ENCODE data around the gene GAST.

- TF ChIP-seq, protein P1, sequence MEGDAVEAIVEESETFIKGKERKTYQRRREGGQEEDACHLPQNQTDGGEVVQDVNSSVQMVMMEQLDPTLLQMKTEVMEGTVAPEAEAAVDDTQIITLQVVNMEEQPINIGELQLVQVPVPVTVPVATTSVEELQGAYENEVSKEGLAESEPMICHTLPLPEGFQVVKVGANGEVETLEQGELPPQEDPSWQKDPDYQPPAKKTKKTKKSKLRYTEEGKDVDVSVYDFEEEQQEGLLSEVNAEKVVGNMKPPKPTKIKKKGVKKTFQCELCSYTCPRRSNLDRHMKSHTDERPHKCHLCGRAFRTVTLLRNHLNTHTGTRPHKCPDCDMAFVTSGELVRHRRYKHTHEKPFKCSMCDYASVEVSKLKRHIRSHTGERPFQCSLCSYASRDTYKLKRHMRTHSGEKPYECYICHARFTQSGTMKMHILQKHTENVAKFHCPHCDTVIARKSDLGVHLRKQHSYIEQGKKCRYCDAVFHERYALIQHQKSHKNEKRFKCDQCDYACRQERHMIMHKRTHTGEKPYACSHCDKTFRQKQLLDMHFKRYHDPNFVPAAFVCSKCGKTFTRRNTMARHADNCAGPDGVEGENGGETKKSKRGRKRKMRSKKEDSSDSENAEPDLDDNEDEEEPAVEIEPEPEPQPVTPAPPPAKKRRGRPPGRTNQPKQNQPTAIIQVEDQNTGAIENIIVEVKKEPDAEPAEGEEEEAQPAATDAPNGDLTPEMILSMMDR (conservative IDR thresholded peaks at IDR 0.05; ENCODE audit: low read depth in 2 of 2), result no peak
- TF ChIP-seq EZH2 (IDR thresholded peaks at IDR 0.05; ENCODE audit: low read depth, unreplicated experiment) (no peak), POLR2AphosphoS5 (IDR thresholded peaks at IDR 0.05; ENCODE audit: low read depth) (no peak), CREB1 (CRISPR knock-in tag; IDR thresholded peaks at IDR 0.05; ENCODE audit: low read depth) (no peak), STAT1 (IDR thresholded peaks at IDR 0.05; ENCODE audit: unreplicated experiment) (no peak), EZH2phosphoT487 (IDR thresholded peaks at IDR 0.05; ENCODE audit: unreplicated experiment) (no peak), JUNB (IDR thresholded peaks at IDR 0.05; ENCODE audit: unreplicated experiment) (no peak)
- TF ChIP-seq, protein P2, sequence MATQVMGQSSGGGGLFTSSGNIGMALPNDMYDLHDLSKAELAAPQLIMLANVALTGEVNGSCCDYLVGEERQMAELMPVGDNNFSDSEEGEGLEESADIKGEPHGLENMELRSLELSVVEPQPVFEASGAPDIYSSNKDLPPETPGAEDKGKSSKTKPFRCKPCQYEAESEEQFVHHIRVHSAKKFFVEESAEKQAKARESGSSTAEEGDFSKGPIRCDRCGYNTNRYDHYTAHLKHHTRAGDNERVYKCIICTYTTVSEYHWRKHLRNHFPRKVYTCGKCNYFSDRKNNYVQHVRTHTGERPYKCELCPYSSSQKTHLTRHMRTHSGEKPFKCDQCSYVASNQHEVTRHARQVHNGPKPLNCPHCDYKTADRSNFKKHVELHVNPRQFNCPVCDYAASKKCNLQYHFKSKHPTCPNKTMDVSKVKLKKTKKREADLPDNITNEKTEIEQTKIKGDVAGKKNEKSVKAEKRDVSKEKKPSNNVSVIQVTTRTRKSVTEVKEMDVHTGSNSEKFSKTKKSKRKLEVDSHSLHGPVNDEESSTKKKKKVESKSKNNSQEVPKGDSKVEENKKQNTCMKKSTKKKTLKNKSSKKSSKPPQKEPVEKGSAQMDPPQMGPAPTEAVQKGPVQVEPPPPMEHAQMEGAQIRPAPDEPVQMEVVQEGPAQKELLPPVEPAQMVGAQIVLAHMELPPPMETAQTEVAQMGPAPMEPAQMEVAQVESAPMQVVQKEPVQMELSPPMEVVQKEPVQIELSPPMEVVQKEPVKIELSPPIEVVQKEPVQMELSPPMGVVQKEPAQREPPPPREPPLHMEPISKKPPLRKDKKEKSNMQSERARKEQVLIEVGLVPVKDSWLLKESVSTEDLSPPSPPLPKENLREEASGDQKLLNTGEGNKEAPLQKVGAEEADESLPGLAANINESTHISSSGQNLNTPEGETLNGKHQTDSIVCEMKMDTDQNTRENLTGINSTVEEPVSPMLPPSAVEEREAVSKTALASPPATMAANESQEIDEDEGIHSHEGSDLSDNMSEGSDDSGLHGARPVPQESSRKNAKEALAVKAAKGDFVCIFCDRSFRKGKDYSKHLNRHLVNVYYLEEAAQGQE (IDR thresholded peaks at IDR 0.05; ENCODE audit: unreplicated experiment), result no peak
- TF ChIP-seq, protein P3, sequence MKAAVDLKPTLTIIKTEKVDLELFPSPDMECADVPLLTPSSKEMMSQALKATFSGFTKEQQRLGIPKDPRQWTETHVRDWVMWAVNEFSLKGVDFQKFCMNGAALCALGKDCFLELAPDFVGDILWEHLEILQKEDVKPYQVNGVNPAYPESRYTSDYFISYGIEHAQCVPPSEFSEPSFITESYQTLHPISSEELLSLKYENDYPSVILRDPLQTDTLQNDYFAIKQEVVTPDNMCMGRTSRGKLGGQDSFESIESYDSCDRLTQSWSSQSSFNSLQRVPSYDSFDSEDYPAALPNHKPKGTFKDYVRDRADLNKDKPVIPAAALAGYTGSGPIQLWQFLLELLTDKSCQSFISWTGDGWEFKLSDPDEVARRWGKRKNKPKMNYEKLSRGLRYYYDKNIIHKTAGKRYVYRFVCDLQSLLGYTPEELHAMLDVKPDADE (IDR thresholded peaks at IDR 0.05), result no peak
Measured at GRCh38 chr17:41731836-41732235, 19.7 kb downstream of the GAST start.

All from GM23338 (cell line).